GM19438 (cell line): ENCODE measurements around the gene STK32B.
"Not testable (repeated sequence)": the region's sequence is repeated elsewhere in the genome, so short reads cannot be mapped to it uniquely, and the experiment has no call there.

Experiments used
- ATAC-seq: cut with Tn5 transposase; IDR thresholded peaks from one replicate; pipeline ENCODE4 v1.9.1; 2021; ENCODE audit warnings: low read depth; ENCODE audit not compliant: unreplicated experiment

The STK32B gene

GRCh38 chr4:5051278-5052203 is at the start of gene STK32B:
STK32B (plus strand) TSS chr4:5051480.
- no peak for ATAC-seq

GRCh38 chr4:5001641-5002040 is 49.6 kb upstream of the STK32B start:
- ATAC-seq, result not testable (repeated sequence)

- ATAC-seq, result no peak
Measured at GRCh38 chr4:5003372-5003857, 47.9 kb upstream of the STK32B start.

GRCh38 chr4:5003918-5004317 is 47.4 kb upstream of the STK32B start:
- ATAC-seq, result no peak

- ATAC-seq, result no peak
Measured at GRCh38 chr4:5004496-5004895, 46.8 kb upstream of the STK32B start.

GRCh38 chr4:5006932-5007331 is 44.3 kb upstream of the STK32B start:
- ATAC-seq, result not testable (repeated sequence)

GRCh38 chr4:5009796-5010195 is 41.5 kb upstream of the STK32B start:
- ATAC-seq, result no peak

- ATAC-seq, result no peak
Measured at GRCh38 chr4:5010984-5011383, 40.3 kb upstream of the STK32B start.

- no peak for ATAC-seq
Measured at GRCh38 chr4:5012244-5012898, 38.9 kb upstream of the STK32B start.

- no peak for ATAC-seq
Measured at GRCh38 chr4:5012958-5013357, 38.3 kb upstream of the STK32B start.

- no peak for ATAC-seq
Measured at GRCh38 chr4:5014007-5014682, 37.1 kb upstream of the STK32B start.

GRCh38 chr4:5018096-5018495 is 33.2 kb upstream of the STK32B start:
- no peak for ATAC-seq

- ATAC-seq, result no peak
Measured at GRCh38 chr4:5018603-5019002, 32.7 kb upstream of the STK32B start.

GRCh38 chr4:5019274-5019673 is 32.0 kb upstream of the STK32B start, which contains the start of gene CYTL1:
CYTL1 (minus strand) TSS chr4:5019458; CDS start chr4:5019445, 13 bp downstream.
- ATAC-seq, result no peak

GRCh38 chr4:5019796-5020195 is 31.5 kb upstream of the STK32B start:
- no peak for ATAC-seq

- ATAC-seq, result no peak
Measured at GRCh38 chr4:5020341-5020740, 30.9 kb upstream of the STK32B start.

- ATAC-seq, result no peak
Measured at GRCh38 chr4:5021546-5021945, 29.7 kb upstream of the STK32B start.

- no peak for ATAC-seq
Measured at GRCh38 chr4:5024673-5025072, 26.6 kb upstream of the STK32B start.

- ATAC-seq, result no peak
Measured at GRCh38 chr4:5026371-5026770, 24.9 kb upstream of the STK32B start.

- no peak for ATAC-seq
Measured at GRCh38 chr4:5027346-5027745, 23.9 kb upstream of the STK32B start.

GRCh38 chr4:5028480-5028879 is 22.8 kb upstream of the STK32B start:
- ATAC-seq, result no peak
